CD4-positive, alpha-beta T cell (primary cell): Measurements from ENCODE around the gene TMSB4X. TPM values are rescaled to one million over a fixed set of nuclear protein-coding genes. Genes with fewer than 3 reads are reported as not detected.

ENCODE experiments used
- ATAC-seq: fragments of 200-7000 bp; cut with Tn5 transposase; one replicate; pipeline ENCODE4 v1.10.0; 2022; ENCODE audit warnings: mild to moderate bottlenecking; ENCODE audit not compliant: poor library complexity
- CTCF ChIA-PET: fragments of 350-600 bp; sonication (Branson Sonifier 250); formaldehyde crosslinking; loops from one replicate; lab custom pipeline; 2021; ENCODE audit warnings: antibody characterized with exemption, inconsistent platforms; lab: Charles Lee
- POLR2A ChIA-PET: fragments of 350-600 bp; sonication (Branson Sonifier 250); formaldehyde crosslinking; loops from one replicate; lab custom pipeline; 2021; ENCODE audit warnings: antibody characterized with exemption, inconsistent platforms; lab: Charles Lee
- DNase-seq, 14 experiments: peaks; one replicate each; pipeline ENCODE4 v3.0.0-alpha.2; 2013 to 2020; ENCODE audit warnings: mixed read lengths in 2 of 14
- H3K27ac ChIP-seq, 2 donors: one replicate each; pipeline versions ENCODE4 v1.5.1 to v1.7.0; 2013; ENCODE audit warnings: low read length in 2 of 2, low read depth in 1 of 2, mild to moderate bottlenecking in 1 of 2
- H3K27me3 ChIP-seq, 2 experiments: 1 replicate in 1 of 2; 2 replicates in 1 of 2; pipeline versions ENCODE4 v1.6.1 to v1.7.0; 2013; ENCODE audit warnings: low read length in 2 of 2, control low read depth in 1 of 2, mild to moderate bottlenecking in 1 of 2, moderate library complexity in 1 of 2; ENCODE audit not compliant: insufficient read depth in 2 of 2, control insufficient read depth in 1 of 2
- H3K36me3 ChIP-seq: one replicate; pipeline ENCODE4 v1.6.1; 2013; ENCODE audit warnings: low read length, control low read depth; ENCODE audit not compliant: insufficient read depth
- H3K4me1 ChIP-seq: one replicate; pipeline ENCODE4 v1.6.1; 2013; ENCODE audit warnings: low read length, control low read depth; ENCODE audit not compliant: insufficient read depth
- H3K4me3 ChIP-seq: one replicate; pipeline ENCODE4 v1.5.1; 2013; ENCODE audit warnings: mild to moderate bottlenecking, low read length, moderate library complexity
- H3K9me3 ChIP-seq, 2 experiments: 1 replicate in 1 of 2; 2 replicates in 1 of 2; pipeline versions ENCODE4 v1.6.1 to v1.7.0; 2013; ENCODE audit warnings: low read length in 2 of 2, mild to moderate bottlenecking in 2 of 2, control low read depth in 1 of 2, moderate library complexity in 1 of 2; ENCODE audit not compliant: control insufficient read depth in 1 of 2, insufficient read depth in 1 of 2
- H3K27ac Mint-ChIP-seq: one replicate; pipeline ENCODE4 v1.8.0; 2020; ENCODE audit warnings: mixed read lengths
- H3K27me3 Mint-ChIP-seq: one replicate; pipeline ENCODE4 v1.8.0; 2021; ENCODE audit warnings: mixed read lengths
- H3K36me3 Mint-ChIP-seq: one replicate; pipeline ENCODE4 v1.8.0; 2021; ENCODE audit warnings: low read depth, mixed read lengths
- H3K4me1 Mint-ChIP-seq: one replicate; pipeline ENCODE4 v1.8.0; 2021; ENCODE audit warnings: low read depth, mixed read lengths
- H3K4me3 Mint-ChIP-seq: one replicate; pipeline ENCODE4 v1.8.0; 2020; ENCODE audit warnings: mild to moderate bottlenecking, mixed read lengths
- H3K9me3 Mint-ChIP-seq: one replicate; pipeline ENCODE4 v1.8.0; 2020; ENCODE audit warnings: mixed read lengths
- CTCF ChIP-seq: fragments of 200-600 bp; IDR thresholded peaks from one replicate; pipeline ENCODE4 v1.8.0; 2022; ENCODE audit warnings: antibody characterized with exemption, mild to moderate bottlenecking
- intact Hi-C, 2 experiments: fragments of 100-400 bp; cut with DNase I in 1 of 2; cut with micrococcal nuclease in 1 of 2; formaldehyde crosslinking; loops; one replicate each; pipeline versions ENCODE4 v1.15.1 to v1.9.0; 2023 to 2025; cut with DNase I, micrococcal nuclease
- total RNA-seq, 174 experiments: library from RNA in 2 of 174; stranded (reverse) in 2 of 174; gene quantifications; one replicate each; pipeline ENCODE4 v1.2.3 and lab custom pipeline; 2021 to 2026

TMSB4X gene
- total RNA-seq, 2 experiments from 2014 or later = 2,621 to 2,738 TPM

GRCh38 chrX:12965131-12965940 lies 9.6 kb upstream of the TMSB4X start:
- POLR2A ChIA-PET = interaction anchor here (0.7 to 16.5 kb wide), 5 partner anchors 9 to 122 kb away, joined by 3 to 1050 read pairs (median 5); partner anchors contain the start of gene TMSB4X

GRCh38 chrX:12966151-12966550 lies 8.8 kb upstream of the TMSB4X start:
- Mint-ChIP-seq H3K9me3 (no peaks in the 10 kb centered on the region), H3K27ac (peak overlapping the region; percentile 95), H3K36me3 (peaks cover 5% of the 10 kb centered on the region), H3K4me3 (peak overlapping the region; percentile 25), H3K4me1 (peaks cover 61% of the 10 kb centered on the region), H3K27me3 (no peaks in the 10 kb centered on the region)
- H3K4me3 ChIP-seq = no peak overlapping the region
- no peak for DNase-seq
- ATAC-seq = no peak
- no peak overlapping the region for H3K27ac ChIP-seq
- ChIA-PET CTCF (interaction anchor here (2.6 kb wide), 1 partner anchor 19 kb away, joined by 11 read pairs; no protein-coding TSS in a partner anchor), POLR2A (interaction anchor here (0.9 to 16.5 kb wide), 3 partner anchors 11 to 121 kb away, joined by 5 to 1050 read pairs (median 7); no protein-coding TSS in a partner anchor)
- H3K36me3 ChIP-seq = no peaks in the 10 kb centered on the region
- no peak for TF ChIP-seq CTCF
- H3K9me3 ChIP-seq = no peaks in the 10 kb centered on the region
- peaks cover 56% of the 10 kb centered on the region for H3K4me1 ChIP-seq
- intact Hi-C loops = loop anchor here in 1 of 2 experiments (5.0 kb wide), 1 partner anchor 521 kb away; no protein-coding TSS in a partner anchor
- no peaks in the 10 kb centered on the region for H3K27me3 ChIP-seq

More at GRCh38 chrX:12965131-12965940, 9.6 kb upstream of the TMSB4X start:
- Mint-ChIP-seq H3K27me3 (no peaks in the 10 kb centered on the region), H3K9me3 (no peaks in the 10 kb centered on the region), H3K4me3 (no peak overlapping the region), H3K4me1 (peaks cover 61% of the 10 kb centered on the region), H3K27ac (peak overlapping the region; percentile 95), H3K36me3 (no peaks in the 10 kb centered on the region)
- DNase-seq (no peak), ATAC-seq (no peak)
- no peak for TF ChIP-seq CTCF
- intact Hi-C loops = loop anchor here in 1 of 2 experiments (5.0 kb wide), 1 partner anchor 522 kb away; no protein-coding TSS in a partner anchor
- Histone ChIP-seq H3K4me3 (no peak overlapping the region), H3K27me3 (no peaks in the 10 kb centered on the region), H3K36me3 (no peaks in the 10 kb centered on the region), H3K4me1 (peaks cover 54% of the 10 kb centered on the region), H3K27ac (no peak overlapping the region), H3K9me3 (no peaks in the 10 kb centered on the region)
- CTCF ChIA-PET = interaction anchor here (0.6 to 2.6 kb wide), 3 partner anchors 15 to 523 kb away, joined by 3 to 11 read pairs (median 3); no protein-coding TSS in a partner anchor

- TF ChIP-seq CTCF = no peak
- CTCF ChIA-PET = interaction anchor here (0.8 to 13.4 kb wide), 6 partner anchors 9 to 520 kb away, joined by 3 to 181 read pairs (median 8); no protein-coding TSS in a partner anchor
- H3K4me3 ChIP-seq = peak overlapping the region; percentile 42
These were observed 7.0 kb upstream of the TMSB4X start for GRCh38 chrX:12967711-12968465.

More at GRCh38 chrX:12967711-12968465, 7.0 kb upstream of the TMSB4X start:
- intact Hi-C loops = loop anchor here in 1 of 2 experiments (1.0 to 5.0 kb wide), 3 partner anchors 9 to 519 kb away; no protein-coding TSS in a partner anchor
- no peaks in the 10 kb centered on the region for H3K9me3 ChIP-seq
- H3K4me1 ChIP-seq = peaks cover 51% of the 10 kb centered on the region
- no peaks in the 10 kb centered on the region for H3K36me3 ChIP-seq
- Mint-ChIP-seq H3K4me3 (peak overlapping the region; percentile 78), H3K27me3 (no peaks in the 10 kb centered on the region), H3K4me1 (peaks cover 53% of the 10 kb centered on the region), H3K36me3 (peaks cover 18% of the 10 kb centered on the region), H3K9me3 (no peaks in the 10 kb centered on the region), H3K27ac (peak overlapping the region; percentile 95)
- peak overlapping the region; percentile 69 to 71 for H3K27ac ChIP-seq
- DNase-seq = peak in 3 of 14 experiments; percentile 57 to 66 (median 58)
- ATAC-seq = peak; percentile 16
- H3K27me3 ChIP-seq = no peaks in the 10 kb centered on the region
- POLR2A ChIA-PET = interaction anchor here (1.0 to 20.8 kb wide), 10 partner anchors 11 to 520 kb away, joined by 3 to 1205 read pairs (median 8); no protein-coding TSS in a partner anchor
